Ovary (tissue), 9 donors: ENCODE data around the gene KCNH5. TPM values are rescaled to one million over a fixed set of nuclear protein-coding genes. Genes with fewer than 3 reads are reported as not detected.

Experiments
- DNase-seq, 5 donors: peaks; one replicate each; pipeline ENCODE4 v3.0.0-alpha.2; 2019 to 2020
- H3K27ac ChIP-seq, 2 donors: fragments of 200-600 bp; one replicate each; pipeline versions ENCODE4 v1.5.1 to v1.8.0; 2019 to 2022
- H3K27me3 ChIP-seq: fragments of 200-600 bp; one replicate; pipeline ENCODE4 v1.8.0; 2022
- H3K36me3 ChIP-seq: fragments of 200-600 bp; sonication (generic); one replicate; pipeline ENCODE4 v1.5.1; 2019
- H3K4me1 ChIP-seq: one replicate; pipeline ENCODE4 v1.8.1; 2013; ENCODE audit warnings: mild to moderate bottlenecking, moderate library complexity; ENCODE audit not compliant: insufficient read depth
- H3K4me3 ChIP-seq: fragments of 200-600 bp; sonication (generic); one replicate; pipeline ENCODE4 v1.5.1; 2017
- H3K9me3 ChIP-seq, 2 donors: fragments of 200-600 bp in 1 of 2; sonication (generic) in 1 of 2; one replicate each; pipeline versions ENCODE4 v1.5.1 to v1.8.1; 2013 to 2019; ENCODE audit warnings: mild to moderate bottlenecking in 1 of 2, moderate library complexity in 1 of 2
- CTCF ChIP-seq, 3 donors: fragments of 450-650 bp in 2 of 3; fragments of 200-600 bp in 1 of 3; IDR thresholded peaks; one replicate each; pipeline versions ENCODE4 v1.5.1 to v1.8.0; 2016 to 2022; ENCODE audit warnings: antibody characterized with exemption in 3 of 3, mild to moderate bottlenecking in 1 of 3
- EP300 ChIP-seq: sonication (generic); formaldehyde crosslinking; IDR thresholded peaks from one replicate; pipeline ENCODE4 v1.6.1; 2017; ENCODE audit warnings: antibody characterized with exemption
- POLR2A ChIP-seq: fragments of 450-650 bp; IDR thresholded peaks from one replicate; pipeline ENCODE4 v1.6.1; 2017; ENCODE audit warnings: antibody characterized with exemption, mild to moderate bottlenecking, moderate library complexity
- WGBS, 3 donors: extraction: QIAGEN DNeasy Blood & Tissue Kit in 1 of 3; methylation state at CpG; one replicate each; pipeline versions ENCODE4 v1.1.5 to v1.1.7; 2013 to 2017; 5-methylcytosine and 5-hydroxymethylcytosine counted together
- intact Hi-C, 4 donors: fragments of 100-400 bp; cut with DNase I; formaldehyde crosslinking; loops; one replicate each; pipeline versions ENCODE4 v1.11.0 to v1.15.1; 2022 to 2023
- polyA plus RNA-seq, 2 donors: library from polyadenylated mRNA; stranded (reverse); fragments of 200-250 nt in 1 of 2; fragments of 350-450 nt in 1 of 2; fragmentation: Illumina TruSeq in 1 of 2; extraction: RNeasy Lipid Tissue Mini Kit (QIAGEN cat#74804) in 1 of 2; gene quantifications; one replicate each; pipeline ENCODE4 v1.2.3, GENCODE V29; 2013 to 2014
- total RNA-seq, 7 donors: library from RNA; depleted of rRNA in 2 of 7; stranded (reverse); fragments of >200 nt in 2 of 7; fragmentation: NEBNext Ultra II Directional in 3 of 7; extraction: Animal tissue kit (Norgen Biotek cat#: 25700) in 3 of 7; gene quantifications; one replicate each; pipeline versions ENCODE4 v1.1.0 to v1.2.4, GENCODE V29; 2016 to 2023
- donor health status: DM: no; HTN: no; CAD: no; lungs with moderate emphysema.
- donor health status: DM: no; HTN: no; CAD: no.
- donor health status: Bipolar disorder and iron deficiency.
- donor health status: DM: yes; HTN: yes; CAD: no.
- donor health status: DM: no; HTN: no; CAD: no.
- donor health status: DM: yes; HTN: yes; CAD: no.

KCNH5 gene
- total and polyA plus RNA-seq, 9 donors, result 0.05 TPM; not detected in 7

GRCh38 chr14:62939970-62940369, 105.3 kb downstream of the KCNH5 start:
- 27 to 37% (median 34%) methylated on average over 2 of the region's 2 CpGs for WGBS, 3 donors
- Histone ChIP-seq H3K4me1 (no peaks in the 10 kb centered on the region), H3K4me3 (no peak overlapping the region), H3K27ac (no peak overlapping the region), H3K27me3 (no peaks in the 10 kb centered on the region), H3K36me3 (no peaks in the 10 kb centered on the region), H3K9me3 (no peaks in the 10 kb centered on the region)
- DNase-seq, result no peak
- intact Hi-C loops, result loop anchor here in 1 of 4 donors (5.0 kb wide), 1 partner anchor 1487 kb away; no protein-coding TSS in a partner anchor
- TF ChIP-seq EP300, result no peak
- TF ChIP-seq POLR2A, result no peak
- TF ChIP-seq CTCF (IDR thresholded peaks at IDR 0.05), result no peak

- WGBS, 3 donors, result 65 to 71% (median 69%) methylated on average over 4 of the region's 4 CpGs
- no peak for DNase-seq
- no peaks in the 10 kb centered on the region for H3K27me3 ChIP-seq
- intact Hi-C loops, result no loop called here
- H3K4me1 ChIP-seq, result no peaks in the 10 kb centered on the region
- H3K36me3 ChIP-seq, result no peaks in the 10 kb centered on the region
- TF ChIP-seq CTCF (IDR thresholded peaks at IDR 0.05) (no peak), EP300 (no peak), POLR2A (no peak)
- H3K27ac ChIP-seq, result no peak overlapping the region
- no peak overlapping the region for H3K4me3 ChIP-seq
- H3K9me3 ChIP-seq, result no peaks in the 10 kb centered on the region
These were observed 106.5 kb downstream of the KCNH5 start for GRCh38 chr14:62938778-62939177.

GRCh38 chr14:62934439-62934838, 110.8 kb downstream of the KCNH5 start:
- TF ChIP-seq EP300, result no peak
- H3K27me3 ChIP-seq, result no peaks in the 10 kb centered on the region
- no peaks in the 10 kb centered on the region for H3K9me3 ChIP-seq
- no peak for DNase-seq
- no peak overlapping the region for H3K4me3 ChIP-seq
- WGBS, 3 donors, result 11 to 44% (median 28%) methylated on average over 3 of the region's 3 CpGs
- no peaks in the 10 kb centered on the region for H3K36me3 ChIP-seq
- H3K27ac ChIP-seq, result no peak overlapping the region
- intact Hi-C loops, result no loop called here
- H3K4me1 ChIP-seq, result no peaks in the 10 kb centered on the region

- WGBS, 3 donors, result 59 to 77% (median 63%) methylated on average over 1 of the region's 1 CpG
- intact Hi-C loops, result no loop called here
These were observed 123.8 kb downstream of the KCNH5 start for GRCh38 chr14:62921466-62921865.

More at GRCh38 chr14:62921466-62921865, 123.8 kb downstream of the KCNH5 start:
- H3K36me3 ChIP-seq, result no peaks in the 10 kb centered on the region
- H3K27me3 ChIP-seq, result no peaks in the 10 kb centered on the region
- H3K9me3 ChIP-seq, result no peaks in the 10 kb centered on the region
- no peak for TF ChIP-seq CTCF (IDR thresholded peaks at IDR 0.05)
- TF ChIP-seq POLR2A, result no peak
- no peak for TF ChIP-seq EP300
- no peaks in the 10 kb centered on the region for H3K4me1 ChIP-seq
- no peak overlapping the region for H3K27ac ChIP-seq
- no peak overlapping the region for H3K4me3 ChIP-seq
- no peak for DNase-seq
